ENCODE data around the gene SLC25A4. TPM values are rescaled to one million over a fixed set of nuclear protein-coding genes. Genes with fewer than 3 reads are reported as not detected.

SLC25A4 gene
- total RNA-seq, 1 experiment from 2014 or later: 18.6 TPM

- ATAC-seq (no peak), DNase-seq (ENCODE audit: low read depth, low spot score) (no peak)
- ChIA-PET POLR2A (no interaction called here), CTCF (no interaction called here)
- no peak overlapping the region for H3K27ac ChIP-seq (ENCODE audit: low read length)
- TF ChIP-seq, protein P1, sequence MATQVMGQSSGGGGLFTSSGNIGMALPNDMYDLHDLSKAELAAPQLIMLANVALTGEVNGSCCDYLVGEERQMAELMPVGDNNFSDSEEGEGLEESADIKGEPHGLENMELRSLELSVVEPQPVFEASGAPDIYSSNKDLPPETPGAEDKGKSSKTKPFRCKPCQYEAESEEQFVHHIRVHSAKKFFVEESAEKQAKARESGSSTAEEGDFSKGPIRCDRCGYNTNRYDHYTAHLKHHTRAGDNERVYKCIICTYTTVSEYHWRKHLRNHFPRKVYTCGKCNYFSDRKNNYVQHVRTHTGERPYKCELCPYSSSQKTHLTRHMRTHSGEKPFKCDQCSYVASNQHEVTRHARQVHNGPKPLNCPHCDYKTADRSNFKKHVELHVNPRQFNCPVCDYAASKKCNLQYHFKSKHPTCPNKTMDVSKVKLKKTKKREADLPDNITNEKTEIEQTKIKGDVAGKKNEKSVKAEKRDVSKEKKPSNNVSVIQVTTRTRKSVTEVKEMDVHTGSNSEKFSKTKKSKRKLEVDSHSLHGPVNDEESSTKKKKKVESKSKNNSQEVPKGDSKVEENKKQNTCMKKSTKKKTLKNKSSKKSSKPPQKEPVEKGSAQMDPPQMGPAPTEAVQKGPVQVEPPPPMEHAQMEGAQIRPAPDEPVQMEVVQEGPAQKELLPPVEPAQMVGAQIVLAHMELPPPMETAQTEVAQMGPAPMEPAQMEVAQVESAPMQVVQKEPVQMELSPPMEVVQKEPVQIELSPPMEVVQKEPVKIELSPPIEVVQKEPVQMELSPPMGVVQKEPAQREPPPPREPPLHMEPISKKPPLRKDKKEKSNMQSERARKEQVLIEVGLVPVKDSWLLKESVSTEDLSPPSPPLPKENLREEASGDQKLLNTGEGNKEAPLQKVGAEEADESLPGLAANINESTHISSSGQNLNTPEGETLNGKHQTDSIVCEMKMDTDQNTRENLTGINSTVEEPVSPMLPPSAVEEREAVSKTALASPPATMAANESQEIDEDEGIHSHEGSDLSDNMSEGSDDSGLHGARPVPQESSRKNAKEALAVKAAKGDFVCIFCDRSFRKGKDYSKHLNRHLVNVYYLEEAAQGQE (IDR thresholded peaks at IDR 0.05; ENCODE audit: insufficient read depth in 1 of 2, low read depth in 2 of 2, low read length in 1 of 2): no peak
- no peak for TF ChIP-seq SIN3A (IDR thresholded peaks at IDR 0.05; ENCODE audit: borderline replicate concordance, insufficient read depth, low read depth, low read length)
- no peak for TF ChIP-seq TCF7L2 (IDR thresholded peaks at IDR 0.05; ENCODE audit: low read depth, low read length)
- TF ChIP-seq, protein P2, sequence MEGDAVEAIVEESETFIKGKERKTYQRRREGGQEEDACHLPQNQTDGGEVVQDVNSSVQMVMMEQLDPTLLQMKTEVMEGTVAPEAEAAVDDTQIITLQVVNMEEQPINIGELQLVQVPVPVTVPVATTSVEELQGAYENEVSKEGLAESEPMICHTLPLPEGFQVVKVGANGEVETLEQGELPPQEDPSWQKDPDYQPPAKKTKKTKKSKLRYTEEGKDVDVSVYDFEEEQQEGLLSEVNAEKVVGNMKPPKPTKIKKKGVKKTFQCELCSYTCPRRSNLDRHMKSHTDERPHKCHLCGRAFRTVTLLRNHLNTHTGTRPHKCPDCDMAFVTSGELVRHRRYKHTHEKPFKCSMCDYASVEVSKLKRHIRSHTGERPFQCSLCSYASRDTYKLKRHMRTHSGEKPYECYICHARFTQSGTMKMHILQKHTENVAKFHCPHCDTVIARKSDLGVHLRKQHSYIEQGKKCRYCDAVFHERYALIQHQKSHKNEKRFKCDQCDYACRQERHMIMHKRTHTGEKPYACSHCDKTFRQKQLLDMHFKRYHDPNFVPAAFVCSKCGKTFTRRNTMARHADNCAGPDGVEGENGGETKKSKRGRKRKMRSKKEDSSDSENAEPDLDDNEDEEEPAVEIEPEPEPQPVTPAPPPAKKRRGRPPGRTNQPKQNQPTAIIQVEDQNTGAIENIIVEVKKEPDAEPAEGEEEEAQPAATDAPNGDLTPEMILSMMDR (IDR thresholded peaks at IDR 0.05): no peak
- TF ChIP-seq POLR2AphosphoS5 (IDR thresholded peaks at IDR 0.05; ENCODE audit: low read depth, low read length): no peak
- H3K4me3 ChIP-seq (ENCODE audit: low read depth in 2 of 2, low read length in 2 of 2): no peak overlapping the region
- no peaks in the 10 kb centered on the region for H3K36me3 ChIP-seq (ENCODE audit: control insufficient read depth, insufficient read depth, low read length)
- BruUV-seq (replicated peaks): no TSS peak
- peaks cover 3% of the 10 kb centered on the region for H3K4me1 ChIP-seq (ENCODE audit: control insufficient read depth, insufficient read depth, low read length)
- in situ Hi-C loops (cut with HindIII; ENCODE audit: low pct_unique_long_range_greater_than_20kb, low sequenced_read_pairs) (no loop called here), intact Hi-C loops (cut with micrococcal nuclease; ENCODE audit: unreplicated experiment) (no loop called here)
- no peaks in the 10 kb centered on the region for H3K9me3 ChIP-seq (ENCODE audit: control insufficient read depth, insufficient read depth, low read depth, low read length)
- H3K27me3 ChIP-seq (ENCODE audit: control insufficient read depth, insufficient read depth, low read length): no peaks in the 10 kb centered on the region
Observed at GRCh38 chr4:185108185-185108584, 34.9 kb upstream of the SLC25A4 start.

DNA sequence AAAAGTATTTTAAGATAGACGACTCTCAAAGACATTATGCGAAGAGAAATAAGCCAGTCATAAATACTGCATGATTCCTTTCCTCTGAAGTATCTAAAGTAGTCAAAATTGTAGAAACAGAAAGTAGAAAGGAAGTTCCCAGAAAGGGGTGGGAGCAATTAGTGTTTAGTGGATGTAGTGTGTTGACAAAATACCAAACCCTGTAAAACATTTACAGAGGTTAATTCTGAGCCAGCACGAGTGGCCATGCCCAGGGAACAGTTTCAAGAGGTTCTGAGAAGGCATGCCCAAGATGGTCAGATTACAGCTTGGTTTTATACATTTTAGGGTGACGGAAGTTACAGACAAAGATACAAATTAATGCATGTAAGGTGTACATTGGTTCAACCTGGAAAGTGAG, 34.4 kb upstream of the SLC25A4 start:
- TF ChIP-seq, protein P2 (IDR thresholded peaks at IDR 0.05): no peak
- TF ChIP-seq POLR2AphosphoS5 (IDR thresholded peaks at IDR 0.05; ENCODE audit: low read depth, low read length): no peak
- no peak for TF ChIP-seq TCF7L2 (IDR thresholded peaks at IDR 0.05; ENCODE audit: low read depth, low read length)
- TF ChIP-seq, protein P1 (IDR thresholded peaks at IDR 0.05; ENCODE audit: insufficient read depth in 1 of 2, low read depth in 2 of 2, low read length in 1 of 2): no peak
- no peak for TF ChIP-seq SIN3A (IDR thresholded peaks at IDR 0.05; ENCODE audit: borderline replicate concordance, insufficient read depth, low read depth, low read length)
- CTCF ChIA-PET: no interaction called here
- Histone ChIP-seq H3K36me3 (ENCODE audit: control insufficient read depth, insufficient read depth, low read length) (no peaks in the 10 kb centered on the region), H3K27ac (ENCODE audit: low read length) (no peak overlapping the region), H3K4me3 (ENCODE audit: low read depth in 2 of 2, low read length in 2 of 2) (no peak overlapping the region), H3K27me3 (ENCODE audit: control insufficient read depth, insufficient read depth, low read length) (no peaks in the 10 kb centered on the region), H3K9me3 (ENCODE audit: control insufficient read depth, insufficient read depth, low read depth, low read length) (no peaks in the 10 kb centered on the region), H3K4me1 (ENCODE audit: control insufficient read depth, insufficient read depth, low read length) (peaks cover 3% of the 10 kb centered on the region)
- ATAC-seq: no peak
- in situ Hi-C loops (cut with HindIII; ENCODE audit: low pct_unique_long_range_greater_than_20kb, low sequenced_read_pairs) (no loop called here), intact Hi-C loops (cut with micrococcal nuclease; ENCODE audit: unreplicated experiment) (no loop called here)
- DNase-seq (ENCODE audit: low read depth, low spot score): no peak
- no TSS peak for BruUV-seq (replicated peaks)
- POLR2A ChIA-PET: no interaction called here
